Renal pelvis (tissue), 4 donors: ENCODE data around the gene HS3ST5. TPM values are rescaled to one million over a fixed set of nuclear protein-coding genes. Genes with fewer than 3 reads are reported as not detected.
"Not testable (repeated sequence)": the region's sequence is repeated elsewhere in the genome, so short reads cannot be mapped to it uniquely, and the experiment has no call there.

Experiments used
- DNase-seq: peaks from one replicate; pipeline ENCODE4 v3.0.0-alpha.2; 2013
- polyA plus RNA-seq, 3 donors: library from polyadenylated mRNA; unstranded; fragments of 120-200 nt; gene quantifications; one replicate each; pipeline ENCODE4 v1.2.1, GENCODE V29; 2013; ENCODE audit not compliant: insufficient read length in 3 of 3

HS3ST5 gene
- polyA plus RNA-seq, 3 donors: 0.63 to 1.1 (median 0.96) TPM

DNA sequence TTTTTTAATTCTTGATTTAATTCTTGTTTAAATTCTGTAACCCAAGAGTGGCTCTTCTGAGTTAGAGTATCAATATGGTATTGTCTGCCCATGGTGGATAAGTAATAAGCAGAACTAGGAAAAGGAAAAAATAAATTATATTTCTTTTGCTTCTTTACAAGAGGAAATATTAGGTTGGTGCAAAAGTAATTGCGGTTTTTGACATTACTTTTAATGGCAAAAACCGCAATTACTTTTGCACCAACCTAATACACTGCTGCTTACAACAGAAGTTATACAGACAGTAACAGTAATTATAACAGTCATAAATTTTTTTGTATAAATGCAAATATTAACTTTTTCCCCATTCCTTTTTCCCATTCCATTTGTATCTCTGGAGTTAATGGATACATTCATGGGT, 65.6 kb downstream of the HS3ST5 start:
- DNase-seq: no peak

DNA sequence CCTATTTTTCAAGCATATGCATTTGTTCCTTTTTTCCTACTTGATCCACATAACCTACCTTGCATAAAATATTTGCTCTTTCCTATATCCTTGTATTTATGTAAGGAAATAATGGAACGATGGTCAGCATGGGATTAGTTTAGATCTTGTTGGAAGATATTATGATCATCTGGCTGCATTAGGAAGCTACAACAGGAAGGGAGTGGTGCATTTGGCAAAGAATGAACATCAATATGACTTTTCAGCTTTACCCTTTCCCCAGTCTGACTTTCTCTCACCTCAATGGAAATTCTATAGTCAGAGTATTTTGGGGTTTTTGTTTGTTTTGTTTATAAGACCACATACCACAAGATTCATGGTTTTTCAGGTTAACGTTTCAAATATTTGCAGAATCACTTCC, 66.0 kb downstream of the HS3ST5 start:
- no peak for DNase-seq

- no peak for DNase-seq
These were observed 68.0 kb downstream of the HS3ST5 start for GRCh38 chr6:114274836-114275235.

DNA sequence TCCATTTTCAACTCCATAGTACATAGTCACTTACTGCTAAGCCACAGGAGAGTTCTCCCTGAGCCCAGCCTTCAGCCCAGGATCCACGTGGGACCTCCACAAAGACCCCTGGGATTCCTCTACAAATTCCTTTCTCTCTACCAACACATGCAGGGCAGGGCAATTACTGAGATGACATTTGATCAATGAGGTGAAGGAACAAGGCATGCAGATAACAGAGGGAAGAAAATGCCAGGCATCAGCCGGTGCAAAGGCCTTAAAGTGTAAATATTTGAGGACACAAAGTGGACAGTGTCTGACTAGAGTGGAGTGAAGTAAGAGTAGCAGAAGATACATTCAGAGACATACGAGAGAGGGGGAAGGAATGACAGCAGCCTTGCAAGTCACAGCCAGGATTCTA, 70.2 kb downstream of the HS3ST5 start:
- no peak for DNase-seq

DNA sequence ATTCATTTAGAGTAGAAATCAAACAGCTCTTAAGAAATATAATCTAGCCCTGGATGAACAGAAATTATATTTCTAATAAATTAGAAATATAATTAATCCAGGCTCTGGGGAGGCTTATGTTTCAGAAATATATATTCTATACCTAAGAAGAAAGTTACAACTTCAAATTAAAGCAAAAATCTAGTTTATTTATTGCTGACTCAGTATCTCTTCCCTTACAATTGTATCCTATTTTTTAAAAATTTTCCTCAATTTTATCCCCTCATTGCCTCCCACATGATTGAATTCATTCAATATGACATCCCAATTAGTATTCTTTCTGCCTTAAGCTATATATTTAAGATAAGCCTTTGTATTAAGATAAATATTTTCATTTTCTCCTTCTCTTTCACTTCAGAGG, 71.4 kb downstream of the HS3ST5 start:
- no peak for DNase-seq

- DNase-seq: no peak
These were observed 74.9 kb downstream of the HS3ST5 start for GRCh38 chr6:114267897-114268296.

DNA sequence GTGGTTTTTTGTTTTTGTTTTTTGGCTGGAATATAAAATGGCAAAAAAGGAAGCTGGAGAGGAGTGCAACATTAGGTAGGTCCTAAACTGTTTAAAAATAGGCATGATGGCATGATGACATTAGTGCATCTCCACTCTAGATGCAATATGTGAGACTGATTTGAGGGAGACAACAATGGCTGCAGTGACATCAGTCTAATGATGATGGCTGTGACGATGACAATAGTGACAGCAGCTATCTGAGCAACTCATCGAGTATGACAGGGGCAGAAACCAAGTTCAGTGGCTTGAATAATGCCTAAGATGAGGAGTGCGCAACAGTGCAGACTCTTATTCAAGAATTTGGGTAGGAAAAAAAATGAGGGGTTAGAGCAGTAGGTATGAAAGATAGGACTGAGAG, 82.0 kb downstream of the HS3ST5 start:
- no peak for DNase-seq

DNA sequence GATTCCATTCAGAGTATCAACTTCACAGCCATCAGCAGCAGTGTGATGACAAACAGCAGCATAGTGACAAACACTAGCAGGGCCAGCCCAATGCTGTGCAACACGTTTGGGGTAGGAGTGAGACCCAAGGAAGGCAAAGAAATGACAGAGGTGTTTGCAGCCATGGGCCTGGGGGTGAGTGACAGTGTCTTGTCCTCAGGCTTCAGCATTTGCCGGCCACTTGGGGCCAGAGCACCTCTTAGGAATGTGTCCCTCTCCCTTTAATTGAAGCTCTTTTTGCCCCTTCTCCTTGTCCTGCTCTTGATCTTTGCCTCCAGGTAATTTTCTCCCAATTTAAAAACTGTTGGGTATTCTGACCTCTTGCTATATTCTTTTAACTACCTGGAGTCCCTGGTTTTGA, 84.4 kb downstream of the HS3ST5 start:
- no peak for DNase-seq

- no peak for DNase-seq
These were observed 89.4 kb downstream of the HS3ST5 start for GRCh38 chr6:114253431-114253830.

- no peak for DNase-seq
These were observed 93.3 kb downstream of the HS3ST5 start for GRCh38 chr6:114249522-114249921.

GRCh38 chr6:114247101-114247500, 95.7 kb downstream of the HS3ST5 start:
- no peak for DNase-seq

- DNase-seq: no peak
These were observed 102.0 kb downstream of the HS3ST5 start for GRCh38 chr6:114240796-114241195.

- DNase-seq: no peak
These were observed 114.1 kb downstream of the HS3ST5 start for GRCh38 chr6:114228675-114229074.

DNA sequence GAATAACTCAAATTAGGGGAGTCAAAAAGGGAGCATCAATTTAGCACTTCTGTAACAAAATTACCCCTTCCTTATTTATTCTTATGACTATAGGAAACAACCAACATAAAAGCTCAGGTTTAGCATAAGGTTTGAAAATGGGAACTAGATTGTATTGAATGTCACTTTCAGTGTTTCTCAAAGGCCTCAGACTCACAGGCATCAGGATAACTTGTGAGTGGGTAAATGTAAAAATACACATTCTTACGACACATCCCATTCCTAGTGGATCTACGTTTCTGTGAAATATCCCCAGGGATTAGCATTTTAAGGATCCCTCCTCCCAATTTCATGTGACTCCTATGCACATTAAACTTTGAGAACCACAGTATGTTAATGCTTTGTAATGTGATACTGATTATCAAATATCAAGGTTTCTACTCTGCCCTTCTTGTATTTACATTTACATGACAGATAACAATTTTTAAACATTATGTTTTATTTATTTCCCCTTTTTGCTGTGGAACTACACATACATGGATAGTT, 114.8 kb downstream of the HS3ST5 start:
- DNase-seq: no peak

DNA sequence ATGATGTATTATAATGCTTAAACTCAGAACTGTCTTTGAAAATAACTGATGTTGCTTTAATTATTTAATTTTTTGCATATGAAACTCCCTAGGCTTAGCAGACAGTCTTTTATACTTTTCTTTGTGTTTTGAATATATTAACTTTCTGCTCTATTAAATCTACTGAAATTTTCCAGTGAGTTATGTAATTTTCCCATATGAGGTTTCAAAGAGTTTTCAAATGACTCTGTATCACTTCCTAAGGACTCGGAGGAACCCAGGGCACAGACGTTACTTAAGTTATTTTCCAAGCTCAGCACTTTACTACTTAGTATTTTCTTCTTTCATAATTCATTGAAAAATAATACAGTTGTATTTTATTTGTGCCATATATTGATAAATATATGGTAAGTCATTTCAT, 122.6 kb downstream of the HS3ST5 start:
- DNase-seq: no peak

DNA sequence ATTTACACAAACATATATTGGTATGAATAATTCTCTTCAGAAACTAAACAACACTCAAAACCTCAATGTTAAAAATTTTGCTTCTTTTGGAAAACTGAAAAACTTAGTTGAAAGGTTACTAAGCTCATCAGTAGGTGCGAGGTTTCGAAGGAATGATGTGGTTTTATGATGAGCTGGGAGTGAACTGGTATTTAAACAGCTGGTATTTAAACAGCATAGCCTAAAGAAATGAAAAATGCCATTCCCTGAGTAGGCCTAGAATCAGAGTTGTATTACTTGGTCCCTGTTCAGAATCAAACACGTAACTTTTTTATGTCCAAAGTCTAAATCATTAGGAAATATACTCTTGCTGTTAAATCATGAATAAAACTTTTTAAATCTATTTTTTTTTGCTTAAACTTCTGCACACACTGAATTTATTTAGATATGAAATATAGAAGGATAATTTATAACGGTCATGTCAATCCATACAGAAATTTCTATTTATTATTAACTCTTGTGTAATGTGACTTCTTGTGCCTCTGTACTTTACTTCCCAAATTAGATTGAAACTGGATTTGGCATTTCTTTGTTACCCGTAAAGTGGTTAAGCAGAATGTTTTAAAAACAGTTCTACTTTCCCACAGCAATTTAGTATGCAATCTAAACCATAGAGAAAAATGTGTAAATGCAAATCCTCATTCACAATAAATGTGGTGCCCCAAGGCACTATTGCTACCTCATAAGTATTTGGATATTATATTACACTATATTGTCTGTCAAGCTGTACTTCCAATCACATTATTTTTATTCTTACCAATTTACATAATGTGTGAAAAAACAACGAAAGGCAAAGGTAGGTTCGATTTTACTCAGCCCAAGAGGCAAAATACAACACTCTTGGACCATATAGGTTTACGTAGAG, 124.1 kb downstream of the HS3ST5 start:
- no peak for DNase-seq

DNA sequence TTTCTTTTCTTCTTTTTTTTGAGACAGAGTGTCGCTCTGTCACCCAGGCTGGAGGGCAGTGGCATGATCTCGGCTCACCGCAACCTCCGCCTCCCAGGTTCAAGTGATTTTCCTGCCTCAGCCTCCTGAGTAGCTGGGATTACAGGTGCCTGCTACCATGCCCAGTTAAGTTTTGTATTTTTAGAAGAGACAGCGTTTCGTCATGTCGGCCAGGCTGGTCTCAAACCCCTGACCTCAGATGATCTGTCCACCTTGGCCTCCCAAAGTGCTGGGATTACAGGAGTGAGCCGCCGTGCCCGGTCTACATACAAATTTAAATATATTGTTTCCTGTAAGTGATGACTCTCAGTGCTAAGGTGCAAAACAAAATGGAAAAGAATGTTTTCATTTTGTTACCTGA, 124.8 kb downstream of the HS3ST5 start:
- DNase-seq: not testable (repeated sequence)

- DNase-seq: no peak
These were observed 125.9 kb downstream of the HS3ST5 start for GRCh38 chr6:114216789-114217467.

DNA sequence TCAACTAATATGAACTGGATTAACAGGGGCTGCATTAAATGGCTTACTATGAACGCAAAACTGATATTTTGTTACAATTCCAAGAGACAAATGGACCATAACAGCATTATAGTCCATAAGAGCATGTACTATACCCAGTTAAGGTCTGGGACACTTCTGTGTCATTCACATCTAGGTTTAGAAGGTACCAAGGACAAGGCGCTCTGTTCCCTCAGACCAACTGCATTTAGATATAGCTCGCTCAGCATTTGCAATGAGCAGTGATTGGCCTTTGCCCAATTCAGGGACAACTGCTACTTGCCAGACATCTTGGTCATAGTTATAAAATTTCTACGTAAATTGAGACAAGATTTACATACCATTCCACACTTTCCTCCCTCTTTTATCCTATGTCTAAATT, 132.4 kb downstream of the HS3ST5 start:
- no peak for DNase-seq

GRCh38 chr6:114203460-114203859, 139.4 kb downstream of the HS3ST5 start:
- DNase-seq: no peak

DNA sequence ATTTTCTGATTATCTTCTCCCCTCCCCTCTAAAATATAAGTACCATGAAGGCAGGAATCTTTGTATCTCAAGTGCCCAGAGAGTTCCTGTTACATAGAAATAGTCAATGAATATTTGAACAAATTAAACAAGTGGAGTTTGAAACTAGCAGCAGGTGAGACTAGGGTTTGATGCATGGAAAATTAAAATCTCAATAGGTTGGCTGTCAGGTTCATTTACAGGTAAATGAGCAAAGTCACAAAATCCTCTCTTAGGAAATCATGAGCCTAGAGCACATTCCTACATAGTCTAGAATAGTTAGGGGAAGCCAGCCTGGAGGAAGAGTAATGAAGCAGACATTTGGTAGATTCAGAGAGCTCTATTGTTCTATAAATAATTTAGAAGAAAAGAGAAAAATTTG, 140.4 kb downstream of the HS3ST5 start:
- no peak for DNase-seq

GRCh38 chr6:114200891-114201290, 141.9 kb downstream of the HS3ST5 start:
- no peak for DNase-seq
